Measurements from ENCODE around the gene B3GALT4.
"Not testable (repeated sequence)": the region's sequence is repeated elsewhere in the genome, so short reads cannot be mapped to it uniquely, and the experiment has no call there.

Gene B3GALT4

GRCh38 chr6:33272275-33273128, 4.4 kb upstream of the B3GALT4 start:
- no peak for DNase-seq (ENCODE audit: low read depth)

GRCh38 chr6:33273129-33273923, 3.6 kb upstream of the B3GALT4 start:
- no peak for DNase-seq (ENCODE audit: low read depth)

- no peak for DNase-seq (ENCODE audit: low read depth)
These were observed 2.7 kb upstream of the B3GALT4 start for GRCh38 chr6:33273924-33274902.

- not testable (repeated sequence) for DNase-seq (ENCODE audit: low read depth)
These were observed 935 bp upstream of the B3GALT4 start for GRCh38 chr6:33275795-33276580.

GRCh38 chr6:33276581-33276863, 401 bp upstream of the B3GALT4 start:
- DNase-seq (ENCODE audit: low read depth): no peak

GRCh38 chr6:33277663-33278391, 904 bp downstream of the B3GALT4 start:
- no peak for DNase-seq (ENCODE audit: low read depth)

- no peak for DNase-seq (ENCODE audit: low read depth)
These were observed 1.4 kb downstream of the B3GALT4 start for GRCh38 chr6:33278392-33278741.

- DNase-seq (ENCODE audit: low read depth): no peak
These were observed 1.9 kb downstream of the B3GALT4 start for GRCh38 chr6:33278810-33279209.

- no peak for DNase-seq (ENCODE audit: low read depth)
These were observed 2.4 kb downstream of the B3GALT4 start for GRCh38 chr6:33279257-33279695.

DNA sequence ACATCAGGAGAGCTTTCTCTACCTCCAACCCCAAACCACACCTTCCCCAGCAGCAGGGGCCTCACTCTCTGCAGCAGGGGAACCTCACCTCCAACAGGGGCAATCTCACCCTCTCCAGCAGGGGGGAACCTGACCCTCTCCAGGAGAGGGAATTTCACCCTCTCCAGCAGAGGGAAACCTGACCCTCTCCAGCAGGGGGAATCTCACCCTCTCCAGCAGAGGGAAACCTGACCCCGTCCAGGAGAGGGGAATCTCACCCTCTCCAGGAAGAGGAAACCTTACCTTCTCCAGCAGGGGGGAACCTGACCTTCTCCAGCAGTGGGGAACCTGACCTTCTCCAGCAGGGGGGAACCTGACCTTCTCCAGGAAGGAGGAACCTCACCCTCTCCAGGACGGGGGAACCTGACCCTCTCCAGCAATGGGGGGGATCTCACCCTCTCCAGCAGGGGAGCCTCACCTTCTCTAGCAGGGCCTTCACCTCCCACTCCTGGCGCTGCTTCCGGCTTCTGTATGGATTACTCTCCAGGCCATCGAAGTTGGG, 3.1 kb downstream of the B3GALT4 start:
- no peak for DNase-seq (ENCODE audit: low read depth)

GRCh38 chr6:33280539-33280938, 3.6 kb downstream of the B3GALT4 start:
- DNase-seq (ENCODE audit: low read depth): no peak

DNA sequence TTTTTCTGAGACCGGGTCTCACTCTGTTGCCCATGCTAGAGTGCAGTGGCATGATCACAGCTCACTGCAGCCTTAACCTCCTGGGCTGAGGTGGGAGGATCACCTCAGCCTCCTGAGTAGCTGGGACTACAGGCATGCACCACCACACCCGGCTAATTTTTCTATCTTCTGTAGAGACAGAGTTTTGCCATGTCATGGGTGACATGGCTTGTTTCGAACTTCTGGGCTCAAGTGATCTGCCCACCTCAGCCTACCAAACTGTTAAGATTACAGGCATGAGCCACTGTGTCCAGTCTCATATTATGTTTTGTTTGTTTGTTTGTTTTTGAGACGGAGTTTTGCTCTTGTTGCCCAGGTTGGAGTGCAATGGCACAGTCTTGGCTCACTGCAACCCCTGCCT, 8.3 kb downstream of the B3GALT4 start:
- DNase-seq (ENCODE audit: low read depth): not testable (repeated sequence)

- DNase-seq (ENCODE audit: low read depth): no peak
These were observed 10.3 kb downstream of the B3GALT4 start for GRCh38 chr6:33286946-33287914.

GRCh38 chr6:33288141-33288920, 11.4 kb downstream of the B3GALT4 start:
- DNase-seq (ENCODE audit: low read depth): no peak

- peak; percentile 68 for DNase-seq (ENCODE audit: low read depth)
These were observed 12.2 kb downstream of the B3GALT4 start, which contains the start of the genes PFDN6 and WDR46 for GRCh38 chr6:33288921-33289783. TSS of gene PFDN6 (plus strand) at chr6:33289601. CDS start at chr6:33289857, 256 bp downstream. TSS of gene WDR46 (minus strand) at chr6:33289239. CDS start at chr6:33289170, 69 bp downstream.

DNA sequence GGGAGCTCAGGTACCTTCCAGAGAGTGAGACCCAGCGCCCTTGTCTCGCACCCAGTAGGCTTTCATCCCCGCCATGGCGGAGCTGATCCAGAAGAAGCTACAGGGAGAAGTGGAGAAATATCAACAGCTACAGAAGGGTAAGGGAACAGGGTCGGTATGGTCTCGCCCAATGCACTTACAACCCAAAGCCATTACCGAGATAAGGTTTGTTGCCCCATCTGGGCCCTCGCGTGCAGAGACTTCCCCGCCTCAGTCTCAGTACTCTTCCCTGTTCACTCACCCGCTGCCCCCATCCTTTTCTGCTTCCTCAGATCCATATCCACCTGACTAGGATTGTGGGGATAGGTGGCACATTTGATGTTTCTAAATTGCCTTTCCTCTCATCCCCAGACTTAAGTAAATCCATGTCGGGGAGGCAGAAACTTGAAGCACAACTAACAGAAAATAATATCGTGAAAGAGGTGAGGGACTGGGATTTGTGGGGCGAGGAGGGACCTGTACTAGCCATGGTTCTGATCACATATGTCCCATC, 12.9 kb downstream of the B3GALT4 start:
- no peak for DNase-seq (ENCODE audit: low read depth)

GRCh38 chr6:33290459-33290858, 13.5 kb downstream of the B3GALT4 start:
- no peak for DNase-seq (ENCODE audit: low read depth)

All from stimulated activated CD8-positive, alpha-beta memory T cell treated with anti-CD3 and anti-CD28 coated beads, Interleukin-12 subunit alpha, Interleukin-12 subunit beta, amount 100 ng/mL, for 4 hours (primary cell).